Activated T-cell treated with anti-CD3 and anti-CD28 coated beads, Interleukin-2, amount 50 U/mL, for 72 hours (primary cell): ENCODE data around the gene MSS51. TPM values are rescaled to one million over a fixed set of nuclear protein-coding genes. Genes with fewer than 3 reads are reported as not detected.

Experiments used
- ATAC-seq, 2 donors: fragments of 150-1000 bp; cut with Tn5 transposase; replicated peaks in 1 of 2; 2 replicates each; pipeline ENCODE4 v1.10.0; 2021; ENCODE audit warnings: moderate library complexity in 2 of 2, mild to moderate bottlenecking in 1 of 2
- DNase-seq, 2 donors: peaks; one replicate each; pipeline ENCODE4 v3.0.0; 2021 to 2022; ENCODE audit warnings: mixed read lengths in 1 of 2
- H3K27ac Mint-ChIP-seq: one replicate; pipeline ENCODE4 v1.8.0; 2022; ENCODE audit warnings: mild to moderate bottlenecking, moderate library complexity, mixed read lengths
- H3K27me3 Mint-ChIP-seq: one replicate; pipeline ENCODE4 v1.8.0; 2022; ENCODE audit warnings: low read depth, mixed read lengths
- H3K36me3 Mint-ChIP-seq, 2 donors: one replicate each; pipeline ENCODE4 v1.8.0; 2022; ENCODE audit warnings: mixed read lengths in 2 of 2, mild to moderate bottlenecking in 1 of 2; ENCODE audit not compliant: insufficient read depth in 2 of 2
- H3K4me1 Mint-ChIP-seq: one replicate; pipeline ENCODE4 v1.8.0; 2022; ENCODE audit warnings: low read depth, mixed read lengths
- H3K4me3 Mint-ChIP-seq, 2 donors: one replicate each; pipeline ENCODE4 v1.8.0; 2022; ENCODE audit warnings: mild to moderate bottlenecking in 2 of 2, mixed read lengths in 2 of 2, moderate library complexity in 2 of 2
- H3K9me3 Mint-ChIP-seq, 2 donors: one replicate each; pipeline ENCODE4 v1.8.0; 2022; ENCODE audit warnings: mixed read lengths in 2 of 2
- total RNA-seq, 2 donors: library from RNA; stranded (reverse); gene quantifications; one replicate each; pipeline ENCODE4 v1.2.3, GENCODE V29; 2022

MSS51 gene
- total RNA-seq, result 1 to 10 TPM; 3.5 to 3.8 TPM

GRCh38 chr10:73433538-73433867, at the start of gene MSS51:
MSS51 (minus strand) TSS chr10:73433561; CDS start chr10:73428284, 5,277 bp downstream.
- H3K9me3 Mint-ChIP-seq, result no peaks in the 10 kb centered on the region
- peak within 1 kb of the TSS; percentile 38 for H3K27ac Mint-ChIP-seq
- H3K36me3 Mint-ChIP-seq, result peaks cover 3 to 4% of the 10 kb centered on the region in 2 donors
- peaks cover 17% of the 10 kb centered on the region for H3K4me1 Mint-ChIP-seq
- no peak within 1 kb of the TSS for H3K4me3 Mint-ChIP-seq
- no peaks in the 10 kb centered on the region for H3K27me3 Mint-ChIP-seq
- ATAC-seq, result no peak
- DNase-seq, result no peak

- peak overlapping the region; percentile 27 to 38 for H3K4me3 Mint-ChIP-seq
- peak in 1 of 2 donors; percentile 12 for DNase-seq
- ATAC-seq, result peak; percentile 86
- peaks cover 37% of the 10 kb centered on the region for H3K4me1 Mint-ChIP-seq
- H3K27ac Mint-ChIP-seq, result peak overlapping the region; percentile 5
- no peaks in the 10 kb centered on the region for H3K27me3 Mint-ChIP-seq
- H3K36me3 Mint-ChIP-seq, result peaks cover 2 to 16% of the 10 kb centered on the region in 2 donors
- H3K9me3 Mint-ChIP-seq, result no peaks in the 10 kb centered on the region
Observed at GRCh38 chr10:73480158-73480557, 46.8 kb upstream of the MSS51 start.

GRCh38 chr10:73478636-73479035, 45.3 kb upstream of the MSS51 start:
- Mint-ChIP-seq H3K27me3 (no peaks in the 10 kb centered on the region), H3K36me3 (peaks cover 2 to 21% of the 10 kb centered on the region in 2 donors), H3K4me1 (peaks cover 37% of the 10 kb centered on the region)

GRCh38 chr10:73471226-73471625, 37.9 kb upstream of the MSS51 start:
- Mint-ChIP-seq H3K4me1 (peaks cover 6% of the 10 kb centered on the region), H3K36me3 (peaks cover 2 to 30% of the 10 kb centered on the region in 2 donors), H3K27me3 (no peaks in the 10 kb centered on the region), H3K4me3 (no peak overlapping the region), H3K9me3 (no peaks in the 10 kb centered on the region), H3K27ac (no peak overlapping the region)
- DNase-seq, result no peak
- ATAC-seq, result no peak

More at GRCh38 chr10:73478636-73479035, 45.3 kb upstream of the MSS51 start:
- no peak for DNase-seq
- H3K4me3 Mint-ChIP-seq, result peak overlapping the region; percentile 15 to 75
- ATAC-seq, result peak; percentile 86 to 89
- peak overlapping the region; percentile 72 for H3K27ac Mint-ChIP-seq
- no peaks in the 10 kb centered on the region for H3K9me3 Mint-ChIP-seq

GRCh38 chr10:73469579-73469978, 36.2 kb upstream of the MSS51 start:
- no peaks in the 10 kb centered on the region for H3K9me3 Mint-ChIP-seq
- peaks cover 2 to 23% of the 10 kb centered on the region in 2 donors for H3K36me3 Mint-ChIP-seq
- H3K4me3 Mint-ChIP-seq, result no peak overlapping the region
- no peaks in the 10 kb centered on the region for H3K27me3 Mint-ChIP-seq
- DNase-seq (no peak), ATAC-seq (no peak)
- peak overlapping the region; percentile 44 for H3K27ac Mint-ChIP-seq
- H3K4me1 Mint-ChIP-seq, result peaks cover 6% of the 10 kb centered on the region

GRCh38 chr10:73467206-73467605, 33.8 kb upstream of the MSS51 start:
- peaks cover 2 to 27% of the 10 kb centered on the region in 2 donors for H3K36me3 Mint-ChIP-seq

GRCh38 chr10:73465978-73466726, 32.8 kb upstream of the MSS51 start:
- Mint-ChIP-seq H3K9me3 (no peaks in the 10 kb centered on the region), H3K4me3 (no peak overlapping the region), H3K27me3 (no peaks in the 10 kb centered on the region), H3K4me1 (peaks cover 6% of the 10 kb centered on the region), H3K27ac (peak overlapping the region; percentile 81), H3K36me3 (peaks cover 2 to 25% of the 10 kb centered on the region in 2 donors)
- ATAC-seq (no peak), DNase-seq (no peak)

More at GRCh38 chr10:73467206-73467605, 33.8 kb upstream of the MSS51 start:
- no peak overlapping the region for H3K4me3 Mint-ChIP-seq
- H3K9me3 Mint-ChIP-seq, result no peaks in the 10 kb centered on the region
- peaks cover 6% of the 10 kb centered on the region for H3K4me1 Mint-ChIP-seq
- DNase-seq, result no peak
- ATAC-seq, result no peak
- H3K27ac Mint-ChIP-seq, result no peak overlapping the region
- H3K27me3 Mint-ChIP-seq, result no peaks in the 10 kb centered on the region

- Mint-ChIP-seq H3K36me3 (peaks cover 0 to 9% of the 10 kb centered on the region in 2 donors), H3K27me3 (no peaks in the 10 kb centered on the region), H3K27ac (no peak overlapping the region), H3K9me3 (no peaks in the 10 kb centered on the region), H3K4me1 (no peaks in the 10 kb centered on the region), H3K4me3 (no peak overlapping the region)
- DNase-seq (no peak), ATAC-seq (no peak)
Observed at GRCh38 chr10:73460897-73461296, 27.5 kb upstream of the MSS51 start.

- peaks cover 0 to 7% of the 10 kb centered on the region in 2 donors for H3K36me3 Mint-ChIP-seq
- peak overlapping the region; percentile 0 for H3K27ac Mint-ChIP-seq
- no peaks in the 10 kb centered on the region for H3K9me3 Mint-ChIP-seq
- no peak overlapping the region for H3K4me3 Mint-ChIP-seq
- no peaks in the 10 kb centered on the region for H3K27me3 Mint-ChIP-seq
- DNase-seq, result no peak
- no peak for ATAC-seq
- no peaks in the 10 kb centered on the region for H3K4me1 Mint-ChIP-seq
Observed at GRCh38 chr10:73459683-73460314, 26.4 kb upstream of the MSS51 start.

- no peaks in the 10 kb centered on the region for H3K36me3 Mint-ChIP-seq
- no peak for ATAC-seq
- H3K4me3 Mint-ChIP-seq, result no peak overlapping the region
- no peaks in the 10 kb centered on the region for H3K4me1 Mint-ChIP-seq
- no peak for DNase-seq
- H3K9me3 Mint-ChIP-seq, result no peaks in the 10 kb centered on the region
- H3K27ac Mint-ChIP-seq, result no peak overlapping the region
- H3K27me3 Mint-ChIP-seq, result no peaks in the 10 kb centered on the region
Observed at GRCh38 chr10:73456187-73456890, 23.0 kb upstream of the MSS51 start.

GRCh38 chr10:73449113-73449512, 15.8 kb upstream of the MSS51 start:
- ATAC-seq, result no peak
- H3K27me3 Mint-ChIP-seq, result no peaks in the 10 kb centered on the region
- DNase-seq, result no peak
- no peak overlapping the region for H3K4me3 Mint-ChIP-seq
- H3K4me1 Mint-ChIP-seq, result no peaks in the 10 kb centered on the region
- no peak overlapping the region for H3K27ac Mint-ChIP-seq
- no peaks in the 10 kb centered on the region for H3K9me3 Mint-ChIP-seq
- no peaks in the 10 kb centered on the region for H3K36me3 Mint-ChIP-seq

GRCh38 chr10:73448384-73448783, 15.0 kb upstream of the MSS51 start:
- Mint-ChIP-seq H3K27ac (peak overlapping the region; percentile 20), H3K9me3 (no peaks in the 10 kb centered on the region), H3K4me3 (no peak overlapping the region), H3K36me3 (no peaks in the 10 kb centered on the region), H3K4me1 (no peaks in the 10 kb centered on the region), H3K27me3 (no peaks in the 10 kb centered on the region)
- no peak for ATAC-seq
- DNase-seq, result no peak

GRCh38 chr10:73446926-73447325, 13.6 kb upstream of the MSS51 start:
- DNase-seq (no peak), ATAC-seq (no peak)
- Mint-ChIP-seq H3K9me3 (no peaks in the 10 kb centered on the region), H3K4me3 (no peak overlapping the region), H3K36me3 (no peaks in the 10 kb centered on the region), H3K27ac (no peak overlapping the region), H3K4me1 (no peaks in the 10 kb centered on the region), H3K27me3 (no peaks in the 10 kb centered on the region)
